ENCODE data around the gene GPR179.
A peak's percentile ranks its signal among the peaks of the same experiment; 100 is the strongest.

GPR179 gene

GRCh38 chr17:38343608-38344419 is at the start of gene GPR179:
TSS of gene GPR179 (minus strand) at chr17:38343956. CDS start at chr17:38343789, 167 bp downstream.
- H3K36me3 Mint-ChIP-seq (ENCODE audit: low read depth) = no peaks in the 10 kb centered on the region
- H3K9me3 Mint-ChIP-seq = no peaks in the 10 kb centered on the region
- no peak within 1 kb of the TSS for H3K27ac Mint-ChIP-seq
- H3K27me3 Mint-ChIP-seq (ENCODE audit: low read depth) = peaks cover 2% of the 10 kb centered on the region
- DNase-seq (ENCODE audit: low spot score) = no peak
- H3K4me3 Mint-ChIP-seq = no peak within 1 kb of the TSS
- peaks cover under 1% of the 10 kb centered on the region for H3K4me1 Mint-ChIP-seq (ENCODE audit: low read depth)

DNA sequence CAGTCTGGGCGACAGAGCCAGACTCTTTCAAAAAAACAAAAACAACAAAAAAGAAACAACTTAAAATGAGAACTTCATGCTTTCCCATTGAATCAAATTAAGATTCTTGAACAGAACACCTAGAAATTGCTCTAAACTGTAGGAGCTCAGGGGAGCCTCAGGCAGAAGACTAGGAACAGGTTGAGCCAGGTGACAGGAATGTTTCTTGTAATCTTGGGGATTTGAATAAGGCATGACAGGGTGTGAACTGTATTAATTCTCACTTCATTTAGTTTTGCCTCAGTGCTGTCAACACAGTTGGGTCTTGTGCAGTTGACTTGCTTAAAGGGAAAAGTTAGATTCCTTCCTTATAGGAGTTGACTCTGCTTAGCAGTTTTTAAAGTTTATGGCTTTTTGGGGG is 35.7 kb upstream of the GPR179 start:
- DNase-seq (ENCODE audit: low spot score) = no peak
- Mint-ChIP-seq H3K36me3 (ENCODE audit: low read depth) (peaks cover 12% of the 10 kb centered on the region), H3K27ac (no peak overlapping the region), H3K4me1 (ENCODE audit: low read depth) (no peaks in the 10 kb centered on the region), H3K9me3 (no peaks in the 10 kb centered on the region), H3K27me3 (ENCODE audit: low read depth) (no peaks in the 10 kb centered on the region), H3K4me3 (no peak overlapping the region)

GRCh38 chr17:38369124-38369886 is 25.5 kb upstream of the GPR179 start:
- no peak overlapping the region for H3K4me3 Mint-ChIP-seq
- H3K4me1 Mint-ChIP-seq (ENCODE audit: low read depth) = no peaks in the 10 kb centered on the region
- peaks cover 27% of the 10 kb centered on the region for H3K36me3 Mint-ChIP-seq (ENCODE audit: low read depth)
- H3K27me3 Mint-ChIP-seq (ENCODE audit: low read depth) = no peaks in the 10 kb centered on the region
- H3K27ac Mint-ChIP-seq = no peak overlapping the region
- DNase-seq (ENCODE audit: low spot score) = no peak
- H3K9me3 Mint-ChIP-seq = no peaks in the 10 kb centered on the region

DNA sequence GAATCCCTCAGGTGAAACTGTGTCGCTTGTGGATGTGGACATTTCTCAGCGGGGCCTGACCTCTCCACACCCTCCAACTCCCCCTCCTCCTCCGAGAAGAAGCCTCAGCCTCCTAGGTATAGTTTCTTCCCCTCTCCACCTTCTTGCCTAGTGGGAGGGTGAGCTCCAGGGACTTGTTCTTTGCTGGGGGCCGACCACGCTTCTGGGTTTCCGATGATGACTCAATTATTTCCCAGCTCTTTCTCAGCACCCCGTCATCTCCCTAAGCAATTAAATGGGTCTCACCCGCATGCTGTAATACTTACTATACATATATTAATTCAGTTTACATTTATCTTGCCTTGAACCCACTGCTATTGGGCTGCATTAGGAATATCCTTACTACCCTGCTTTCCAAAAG is 21.0 kb upstream of the GPR179 start:
- Mint-ChIP-seq H3K4me1 (ENCODE audit: low read depth) (no peaks in the 10 kb centered on the region), H3K27ac (no peak overlapping the region), H3K9me3 (no peaks in the 10 kb centered on the region), H3K4me3 (no peak overlapping the region), H3K36me3 (ENCODE audit: low read depth) (peaks cover 10% of the 10 kb centered on the region), H3K27me3 (ENCODE audit: low read depth) (no peaks in the 10 kb centered on the region)
- no peak for DNase-seq (ENCODE audit: low spot score)

DNA sequence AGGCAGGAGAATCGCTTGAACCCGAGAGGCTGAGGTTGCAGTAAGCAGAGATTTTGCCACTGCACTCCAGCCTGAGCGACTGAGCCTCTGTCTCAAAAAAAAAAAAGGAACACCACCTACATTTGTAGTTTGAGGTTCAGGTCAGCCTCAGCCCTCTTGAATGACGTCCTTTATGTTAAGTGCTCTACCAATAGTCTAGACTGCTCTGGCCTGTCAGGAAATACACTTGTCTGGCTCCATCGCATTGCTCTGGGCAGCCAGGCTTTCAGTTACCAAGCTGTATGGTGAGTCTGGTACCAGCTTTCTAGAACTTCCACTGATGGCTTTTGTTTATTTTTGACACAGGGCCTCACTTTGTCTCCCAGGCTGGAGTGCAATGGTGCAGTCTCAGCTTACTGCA is 19.3 kb upstream of the GPR179 start:
- Mint-ChIP-seq H3K9me3 (no peaks in the 10 kb centered on the region), H3K27ac (no peak overlapping the region), H3K4me1 (ENCODE audit: low read depth) (no peaks in the 10 kb centered on the region), H3K27me3 (ENCODE audit: low read depth) (no peaks in the 10 kb centered on the region), H3K36me3 (ENCODE audit: low read depth) (peaks cover 3% of the 10 kb centered on the region), H3K4me3 (no peak overlapping the region)
- DNase-seq (ENCODE audit: low spot score) = no peak

GRCh38 chr17:38361694-38362465 is 18.1 kb upstream of the GPR179 start:
- H3K4me1 Mint-ChIP-seq (ENCODE audit: low read depth) = peaks cover 6% of the 10 kb centered on the region
- no peak overlapping the region for H3K27ac Mint-ChIP-seq
- DNase-seq (ENCODE audit: low spot score) = no peak
- H3K9me3 Mint-ChIP-seq = no peaks in the 10 kb centered on the region
- H3K36me3 Mint-ChIP-seq (ENCODE audit: low read depth) = peaks cover 9% of the 10 kb centered on the region
- H3K4me3 Mint-ChIP-seq = no peak overlapping the region
- no peaks in the 10 kb centered on the region for H3K27me3 Mint-ChIP-seq (ENCODE audit: low read depth)

- no peaks in the 10 kb centered on the region for H3K27me3 Mint-ChIP-seq (ENCODE audit: low read depth)
- H3K36me3 Mint-ChIP-seq (ENCODE audit: low read depth) = peaks cover 10% of the 10 kb centered on the region
- no peak overlapping the region for H3K27ac Mint-ChIP-seq
- peaks cover 26% of the 10 kb centered on the region for H3K4me1 Mint-ChIP-seq (ENCODE audit: low read depth)
- H3K9me3 Mint-ChIP-seq = no peaks in the 10 kb centered on the region
- no peak for DNase-seq (ENCODE audit: low spot score)
- H3K4me3 Mint-ChIP-seq = no peak overlapping the region
These were observed 15.1 kb upstream of the GPR179 start for GRCh38 chr17:38358586-38359513.

DNA sequence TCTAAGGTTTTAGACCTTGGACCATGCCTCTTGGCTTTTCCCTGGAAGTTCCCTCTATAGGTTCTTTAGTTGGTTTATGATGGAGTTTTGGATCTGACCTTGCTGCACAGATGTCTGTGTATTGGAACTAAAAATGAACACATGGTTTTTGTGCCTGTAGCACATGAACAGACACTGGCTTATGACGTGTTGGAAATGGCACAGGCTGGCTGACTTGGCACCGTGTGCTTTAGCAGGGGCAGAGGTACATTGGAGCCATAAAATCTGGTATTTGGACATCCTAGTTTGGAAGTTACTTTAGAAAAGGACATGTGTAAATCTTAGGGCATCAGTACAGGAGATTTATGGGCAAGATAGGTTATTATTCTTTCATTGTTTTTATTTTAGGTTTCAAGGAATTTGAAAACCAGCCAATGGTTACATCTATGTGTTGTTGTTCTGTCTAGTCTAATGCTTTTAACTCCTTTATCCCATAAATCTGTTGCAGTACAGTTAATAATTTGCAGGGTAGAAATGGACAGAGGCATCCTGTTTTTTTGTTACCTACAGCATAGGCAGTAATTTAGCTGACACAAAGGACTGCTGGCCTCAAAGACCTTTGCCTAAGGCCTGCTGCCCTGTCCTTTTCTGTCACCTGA is 13.8 kb upstream of the GPR179 start:
- no peak for DNase-seq (ENCODE audit: low spot score)
- H3K9me3 Mint-ChIP-seq = no peaks in the 10 kb centered on the region
- peaks cover 35% of the 10 kb centered on the region for H3K4me1 Mint-ChIP-seq (ENCODE audit: low read depth)
- peaks cover 11% of the 10 kb centered on the region for H3K36me3 Mint-ChIP-seq (ENCODE audit: low read depth)
- H3K4me3 Mint-ChIP-seq = no peak overlapping the region
- H3K27me3 Mint-ChIP-seq (ENCODE audit: low read depth) = no peaks in the 10 kb centered on the region
- no peak overlapping the region for H3K27ac Mint-ChIP-seq

- Mint-ChIP-seq H3K27ac (no peak overlapping the region), H3K27me3 (ENCODE audit: low read depth) (no peaks in the 10 kb centered on the region), H3K4me1 (ENCODE audit: low read depth) (peaks cover 41% of the 10 kb centered on the region), H3K9me3 (no peaks in the 10 kb centered on the region), H3K4me3 (no peak overlapping the region), H3K36me3 (ENCODE audit: low read depth) (peaks cover 9% of the 10 kb centered on the region)
- DNase-seq (ENCODE audit: low spot score) = no peak
These were observed 11.5 kb upstream of the GPR179 start for GRCh38 chr17:38355251-38355650.

- DNase-seq (ENCODE audit: low spot score) = no peak
- Mint-ChIP-seq H3K27ac (no peak overlapping the region), H3K4me3 (no peak overlapping the region), H3K27me3 (ENCODE audit: low read depth) (no peaks in the 10 kb centered on the region), H3K9me3 (no peaks in the 10 kb centered on the region), H3K4me1 (ENCODE audit: low read depth) (peaks cover 41% of the 10 kb centered on the region), H3K36me3 (ENCODE audit: low read depth) (peaks cover 9% of the 10 kb centered on the region)
These were observed 10.7 kb upstream of the GPR179 start for GRCh38 chr17:38354466-38354865.

GRCh38 chr17:38353668-38354067 is 9.9 kb upstream of the GPR179 start:
- Mint-ChIP-seq H3K36me3 (ENCODE audit: low read depth) (peaks cover 9% of the 10 kb centered on the region), H3K27ac (peak overlapping the region; percentile 24), H3K4me3 (peak overlapping the region; percentile 73), H3K27me3 (ENCODE audit: low read depth) (no peaks in the 10 kb centered on the region), H3K4me1 (ENCODE audit: low read depth) (peaks cover 44% of the 10 kb centered on the region), H3K9me3 (no peaks in the 10 kb centered on the region)
- no peak for DNase-seq (ENCODE audit: low spot score)

DNA sequence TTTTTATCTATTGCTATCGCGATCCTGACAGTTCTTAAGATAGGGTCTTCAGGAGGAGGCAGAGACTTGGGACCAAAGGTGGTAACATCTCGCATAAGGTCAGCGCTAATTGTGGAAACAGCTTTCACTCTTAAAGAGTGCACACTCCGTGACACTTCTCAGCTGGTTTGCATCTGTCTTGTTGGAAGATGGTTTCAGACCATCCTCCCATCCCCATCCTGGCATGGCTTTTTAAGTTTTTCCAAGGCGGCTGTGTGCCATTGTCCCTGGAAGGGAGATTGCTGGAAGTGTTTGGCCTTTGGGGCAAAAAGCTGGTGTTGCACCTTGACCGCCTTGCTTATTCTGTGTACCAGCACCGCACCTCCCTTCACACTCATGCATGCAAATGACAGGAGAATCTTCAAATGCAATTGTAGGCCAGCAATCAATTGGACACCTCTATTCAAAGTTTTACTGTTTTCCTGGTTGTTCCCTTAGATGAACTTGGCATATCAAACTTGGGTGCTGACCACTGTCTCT is 9.4 kb upstream of the GPR179 start:
- Mint-ChIP-seq H3K36me3 (ENCODE audit: low read depth) (peaks cover 9% of the 10 kb centered on the region), H3K27ac (peak overlapping the region; percentile 15), H3K27me3 (ENCODE audit: low read depth) (no peaks in the 10 kb centered on the region), H3K4me1 (ENCODE audit: low read depth) (peaks cover 44% of the 10 kb centered on the region), H3K4me3 (peak overlapping the region; percentile 73), H3K9me3 (no peaks in the 10 kb centered on the region)
- DNase-seq (ENCODE audit: low spot score) = no peak

All from T-helper 2 cell treated with Interferon-gamma antibody and Interleukin-4, amounts not matched to agents 5 μg/mL and 100 μg/mL, for 36 hours (primary cell).